Activated naive CD4-positive, alpha-beta T cell treated with anti-CD3 and anti-CD28 coated beads for 36 hours (primary cell): ENCODE results near the gene GLRA3. TPM values are rescaled to one million over a fixed set of nuclear protein-coding genes. Genes with fewer than 3 reads are reported as not detected.

Source experiments
- CTCF ChIA-PET: fragments of 350-600 bp; sonication (Branson Sonifier 250); formaldehyde crosslinking; loops from one replicate; lab custom pipeline; 2021; ENCODE audit warnings: antibody characterized with exemption; lab: Charles Lee
- DNase-seq: peaks from one replicate; pipeline ENCODE4 v3.0.0-alpha.2; 2020
- H3K27ac Mint-ChIP-seq: one replicate; pipeline ENCODE4 v1.8.0; 2021; ENCODE audit warnings: mild to moderate bottlenecking, mixed read lengths
- H3K27me3 Mint-ChIP-seq: one replicate; pipeline ENCODE4 v1.8.0; 2021; ENCODE audit warnings: low read depth, mixed read lengths
- H3K36me3 Mint-ChIP-seq: one replicate; pipeline ENCODE4 v1.8.0; 2021; ENCODE audit warnings: low read depth, mixed read lengths
- H3K4me1 Mint-ChIP-seq: one replicate; pipeline ENCODE4 v1.8.0; 2021; ENCODE audit warnings: low read depth, mixed read lengths
- H3K4me3 Mint-ChIP-seq: one replicate; pipeline ENCODE4 v1.8.0; 2021; ENCODE audit warnings: mild to moderate bottlenecking, moderate library complexity, mixed read lengths
- H3K9me3 Mint-ChIP-seq: one replicate; pipeline ENCODE4 v1.8.0; 2021; ENCODE audit warnings: mixed read lengths
- intact Hi-C: fragments of 100-400 bp; cut with micrococcal nuclease; formaldehyde crosslinking; loops from one replicate; pipeline ENCODE4 v1.15.1; 2023
- total RNA-seq, 2 experiments: library from RNA; stranded (reverse); gene quantifications; one replicate each; pipeline ENCODE4 v1.2.3, GENCODE V29; 2021

The GLRA3 gene
- total RNA-seq, 2 experiments from 2014 or later: not detected

DNA sequence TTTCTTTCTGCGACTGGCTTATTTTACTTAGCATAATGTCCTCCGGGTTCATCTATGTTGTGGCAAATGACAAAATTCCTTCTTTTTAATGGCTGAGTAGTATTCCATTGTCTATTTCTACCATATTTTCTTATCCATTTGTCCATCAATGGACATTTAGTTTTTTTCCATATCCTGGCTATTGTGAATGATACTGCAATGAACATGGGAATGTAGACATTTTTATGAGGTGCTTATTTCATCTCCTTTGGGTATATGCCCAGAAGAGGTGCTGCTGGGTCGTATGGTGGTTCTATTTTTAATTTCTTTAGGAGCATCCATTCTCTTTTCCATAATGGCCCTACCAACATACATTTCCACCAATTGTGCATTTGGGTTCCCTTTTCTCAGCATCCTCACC, 230.2 kb downstream of the GLRA3 start:
- DNase-seq: no peak
- no peaks in the 10 kb centered on the region for H3K9me3 Mint-ChIP-seq
- no peaks in the 10 kb centered on the region for H3K27me3 Mint-ChIP-seq
- no peaks in the 10 kb centered on the region for H3K4me1 Mint-ChIP-seq
- CTCF ChIA-PET: no interaction called here
- no peak overlapping the region for H3K4me3 Mint-ChIP-seq
- no peaks in the 10 kb centered on the region for H3K36me3 Mint-ChIP-seq
- intact Hi-C loops: no loop called here
- no peak overlapping the region for H3K27ac Mint-ChIP-seq

DNA sequence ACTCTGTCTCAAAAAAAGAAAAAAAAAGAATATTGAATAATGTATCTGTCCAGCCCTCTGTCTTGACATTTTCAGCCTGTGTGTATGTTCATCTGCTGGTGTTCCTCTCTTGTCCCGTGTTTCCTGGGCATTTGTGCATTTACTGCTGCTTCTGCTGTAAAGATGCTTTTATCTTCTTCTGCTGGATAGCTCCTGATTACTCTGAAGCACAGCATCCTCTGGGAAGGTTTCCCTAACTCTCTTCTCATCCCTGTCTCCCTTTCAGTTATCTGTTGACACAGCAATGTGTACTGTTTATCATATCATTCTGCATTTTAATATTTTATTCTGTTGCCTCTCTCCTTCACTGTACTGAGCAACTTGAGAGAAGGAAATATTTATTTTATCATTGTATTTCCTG, 232.5 kb downstream of the GLRA3 start:
- no peak overlapping the region for H3K27ac Mint-ChIP-seq
- H3K4me1 Mint-ChIP-seq: peaks cover 2% of the 10 kb centered on the region
- no peaks in the 10 kb centered on the region for H3K27me3 Mint-ChIP-seq
- H3K36me3 Mint-ChIP-seq: no peaks in the 10 kb centered on the region
- H3K4me3 Mint-ChIP-seq: no peak overlapping the region
- intact Hi-C loops: no loop called here
- DNase-seq: no peak
- H3K9me3 Mint-ChIP-seq: no peaks in the 10 kb centered on the region
- CTCF ChIA-PET: no interaction called here

DNA sequence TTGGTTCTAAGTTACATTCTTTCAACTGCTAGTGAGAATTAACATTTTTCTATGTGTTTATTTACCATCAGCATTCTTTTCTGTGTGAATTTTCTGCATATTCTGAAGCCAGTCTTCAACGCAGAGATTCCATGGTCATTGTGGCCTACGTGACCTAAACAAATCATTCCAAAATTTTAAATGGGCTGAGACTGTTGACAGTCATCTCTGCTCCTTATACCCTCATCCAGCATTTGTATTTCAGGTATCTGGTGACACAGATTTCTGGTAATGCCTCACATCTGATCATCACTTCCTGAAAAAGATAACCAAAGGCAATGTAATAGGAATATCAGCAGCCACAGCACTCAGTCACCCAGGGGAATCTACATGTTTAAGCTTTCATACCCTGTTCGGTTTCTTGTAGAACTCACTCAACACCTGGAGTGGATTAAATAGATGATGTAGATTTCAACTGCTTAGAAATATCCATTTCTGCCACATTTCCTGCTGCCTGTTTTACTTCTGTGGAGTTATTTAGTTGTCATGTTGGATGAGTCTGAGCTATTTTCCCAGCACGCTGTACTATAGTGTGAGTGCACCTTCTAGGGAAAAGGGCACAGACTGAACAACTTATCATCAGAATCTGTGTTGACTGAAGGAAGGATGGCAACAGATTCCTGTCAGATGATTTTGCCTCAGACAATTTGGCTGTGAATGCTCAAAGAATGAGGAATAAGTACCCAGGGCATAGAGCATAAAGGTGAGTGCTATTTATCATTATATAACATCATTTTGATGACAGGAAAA, 233.7 kb downstream of the GLRA3 start:
- Mint-ChIP-seq H3K4me1 (peaks cover 7% of the 10 kb centered on the region), H3K36me3 (no peaks in the 10 kb centered on the region), H3K9me3 (no peaks in the 10 kb centered on the region), H3K27me3 (no peaks in the 10 kb centered on the region), H3K4me3 (no peak overlapping the region), H3K27ac (no peak overlapping the region)
- intact Hi-C loops: no loop called here
- no peak for DNase-seq
- CTCF ChIA-PET: no interaction called here

DNA sequence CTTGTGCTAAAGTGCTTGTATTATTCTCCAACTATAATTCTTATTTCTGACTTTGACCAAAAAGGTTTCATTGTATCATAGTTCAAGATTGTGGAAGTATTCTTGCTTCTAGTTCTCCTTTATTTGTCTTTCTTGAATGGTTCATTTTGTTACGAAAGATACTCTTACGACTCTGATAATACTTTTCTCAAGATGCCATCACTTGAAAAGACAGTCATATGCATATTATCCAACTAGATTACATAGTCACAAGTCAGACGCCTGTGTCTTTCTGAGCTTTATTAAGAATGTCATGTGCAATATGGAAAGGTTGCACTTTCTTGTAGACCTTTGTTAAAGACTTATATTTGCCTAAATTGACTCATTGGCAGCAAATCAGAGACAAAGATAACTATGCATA, 235.3 kb downstream of the GLRA3 start:
- no peak overlapping the region for H3K27ac Mint-ChIP-seq
- H3K4me3 Mint-ChIP-seq: no peak overlapping the region
- H3K4me1 Mint-ChIP-seq: peaks cover 7% of the 10 kb centered on the region
- H3K9me3 Mint-ChIP-seq: no peaks in the 10 kb centered on the region
- H3K36me3 Mint-ChIP-seq: no peaks in the 10 kb centered on the region
- DNase-seq: no peak
- CTCF ChIA-PET: no interaction called here
- intact Hi-C loops: no loop called here
- H3K27me3 Mint-ChIP-seq: no peaks in the 10 kb centered on the region

DNA sequence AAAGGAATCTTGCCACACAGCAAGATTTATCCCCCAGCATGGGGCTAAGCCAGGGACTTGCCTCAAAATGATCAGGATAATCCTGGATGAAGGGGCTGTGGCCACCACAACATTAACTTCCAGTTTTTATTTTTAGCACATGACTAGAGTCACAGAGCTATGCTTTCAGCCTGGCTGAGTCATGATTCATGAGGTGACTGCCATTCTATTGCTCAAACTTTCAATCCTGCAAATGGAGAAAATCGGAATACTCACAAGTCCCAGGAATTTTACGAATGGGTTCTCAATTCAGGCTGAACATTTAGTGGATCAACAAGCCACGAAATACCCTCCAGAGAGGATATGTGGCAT, 236.1 kb downstream of the GLRA3 start:
- no peaks in the 10 kb centered on the region for H3K9me3 Mint-ChIP-seq
- no peak overlapping the region for H3K4me3 Mint-ChIP-seq
- CTCF ChIA-PET: no interaction called here
- intact Hi-C loops: no loop called here
- H3K36me3 Mint-ChIP-seq: no peaks in the 10 kb centered on the region
- H3K4me1 Mint-ChIP-seq: peaks cover 7% of the 10 kb centered on the region
- no peaks in the 10 kb centered on the region for H3K27me3 Mint-ChIP-seq
- H3K27ac Mint-ChIP-seq: no peak overlapping the region
- no peak for DNase-seq

DNA sequence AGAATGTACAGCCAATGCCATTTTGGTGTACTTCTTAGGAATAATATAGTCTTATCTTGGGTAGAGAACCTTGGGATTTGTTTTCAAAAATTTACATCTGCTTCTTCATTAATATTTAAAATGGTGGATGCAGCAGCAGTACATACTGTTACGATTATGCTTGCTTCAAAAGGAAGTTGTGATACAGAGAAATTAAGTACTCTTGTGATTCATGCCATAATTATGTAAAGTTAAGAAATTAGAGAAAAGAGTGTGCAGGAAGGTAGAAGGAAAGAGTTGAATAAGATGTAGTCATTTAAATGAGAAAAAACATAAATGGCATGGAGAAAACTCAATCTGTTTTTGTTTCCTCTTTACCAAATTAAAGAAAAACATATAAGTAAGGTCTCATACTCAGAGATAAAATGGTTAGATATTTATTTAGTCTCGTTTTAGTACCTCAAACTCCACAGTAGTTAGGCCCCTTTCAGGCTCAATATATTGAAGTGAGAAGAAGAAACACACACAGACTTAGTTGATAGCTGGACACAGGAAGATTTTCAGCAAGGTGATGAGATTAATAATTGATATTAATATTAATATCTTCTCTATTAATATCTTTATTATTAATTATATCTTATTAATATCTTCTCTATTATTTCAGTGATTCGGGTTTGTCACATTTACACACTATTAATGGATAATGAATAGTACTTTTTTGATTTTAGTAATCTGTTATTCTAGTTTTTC, 236.6 kb downstream of the GLRA3 start:
- CTCF ChIA-PET: no interaction called here
- H3K9me3 Mint-ChIP-seq: no peaks in the 10 kb centered on the region
- no peaks in the 10 kb centered on the region for H3K36me3 Mint-ChIP-seq
- no peak overlapping the region for H3K4me3 Mint-ChIP-seq
- peaks cover 7% of the 10 kb centered on the region for H3K4me1 Mint-ChIP-seq
- no peaks in the 10 kb centered on the region for H3K27me3 Mint-ChIP-seq
- DNase-seq: no peak
- intact Hi-C loops: no loop called here
- no peak overlapping the region for H3K27ac Mint-ChIP-seq

DNA sequence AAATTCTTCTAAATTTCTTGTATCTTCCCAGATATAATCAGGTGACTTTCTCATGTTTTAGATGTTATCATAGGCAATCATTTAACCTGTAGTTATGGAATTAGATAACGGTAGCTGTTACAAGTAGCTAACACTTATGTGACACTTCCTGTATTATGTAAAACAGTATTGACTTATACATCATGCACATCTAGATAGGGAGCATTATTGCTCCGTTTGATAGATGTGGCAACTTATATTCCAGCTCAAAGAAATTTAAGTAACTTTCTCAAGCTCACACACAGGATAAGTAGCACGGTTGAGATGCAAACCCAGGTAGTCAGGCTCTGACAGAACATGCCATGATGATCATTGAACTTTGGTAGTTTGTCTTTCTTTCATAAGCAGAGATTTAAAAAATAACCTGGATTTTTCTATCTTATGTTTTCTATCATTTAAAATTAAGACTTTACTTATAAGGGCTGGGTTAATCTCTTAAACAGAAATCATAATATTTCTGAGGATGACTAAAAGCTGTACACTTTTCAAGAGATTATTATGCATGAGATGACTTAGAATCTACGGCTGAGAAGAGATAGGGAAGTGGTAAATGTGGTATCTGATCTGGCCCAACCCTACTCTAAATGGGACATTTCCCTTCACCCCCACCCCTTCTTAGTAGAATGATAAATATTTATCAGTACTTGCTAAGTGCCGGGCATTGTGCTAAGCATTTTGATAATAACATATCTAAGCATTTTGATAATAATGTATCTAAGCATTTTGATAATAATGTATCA, 237.6 kb downstream of the GLRA3 start:
- H3K27ac Mint-ChIP-seq: no peak overlapping the region
- DNase-seq: no peak
- no peak overlapping the region for H3K4me3 Mint-ChIP-seq

DNA sequence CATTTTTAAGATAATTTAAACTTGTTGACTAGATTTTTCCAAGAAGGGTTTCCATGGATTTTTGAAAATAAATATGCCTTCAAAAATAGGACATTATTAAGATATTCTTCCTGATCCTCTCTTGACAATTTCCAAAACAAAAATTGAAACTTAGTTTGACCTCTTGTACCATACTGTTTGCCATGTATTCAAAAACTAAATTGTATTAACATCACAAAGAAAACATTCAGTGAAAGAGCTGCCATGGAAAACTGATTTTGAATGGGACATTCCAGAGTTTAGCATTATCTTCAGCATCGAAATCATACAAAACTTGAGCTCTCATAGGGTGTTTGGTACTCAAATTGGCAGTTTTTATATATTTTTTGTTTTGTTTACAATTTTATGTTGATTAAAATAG, 238.7 kb downstream of the GLRA3 start:
- intact Hi-C loops: loop anchor here (2.0 kb wide), 1 partner anchor 232 kb away; no protein-coding TSS in a partner anchor
- no peak for DNase-seq
- H3K27ac Mint-ChIP-seq: no peak overlapping the region
- no peaks in the 10 kb centered on the region for H3K9me3 Mint-ChIP-seq
- CTCF ChIA-PET: no interaction called here
- H3K27me3 Mint-ChIP-seq: no peaks in the 10 kb centered on the region
- H3K36me3 Mint-ChIP-seq: no peaks in the 10 kb centered on the region
- H3K4me1 Mint-ChIP-seq: peaks cover 7% of the 10 kb centered on the region
- no peak overlapping the region for H3K4me3 Mint-ChIP-seq

More for the DNA sequence above, 237.6 kb downstream of the GLRA3 start:
- intact Hi-C loops: loop anchor here (1.0 to 2.0 kb wide), 2 partner anchors 168 to 233 kb away; no protein-coding TSS in a partner anchor
- H3K27me3 Mint-ChIP-seq: no peaks in the 10 kb centered on the region
- H3K9me3 Mint-ChIP-seq: no peaks in the 10 kb centered on the region
- no peaks in the 10 kb centered on the region for H3K36me3 Mint-ChIP-seq
- H3K4me1 Mint-ChIP-seq: peaks cover 7% of the 10 kb centered on the region
- CTCF ChIA-PET: no interaction called here

Other genes starting within 250 kb of the GLRA3 start
- gene ADAM29, start 89.1 kb upstream of the GLRA3 start, total RNA-seq: not detected